ENCODE measurements around the gene OPCML. TPM values are rescaled to one million over a fixed set of nuclear protein-coding genes. Genes with fewer than 3 reads are reported as not detected.

OPCML gene
- total RNA-seq, 2 donors from 2014 or later: not detected

- Histone ChIP-seq H3K9me3 (no peaks in the 10 kb centered on the region), H3K27ac (no peak overlapping the region), H3K27me3 (replicated peaks; ENCODE audit: insufficient read depth) (no peaks in the 10 kb centered on the region), H3K4me1 (ENCODE audit: control insufficient read depth in 1 of 2, low read depth in 2 of 2) (no peaks in the 10 kb centered on the region), H3K4me3 (no peak overlapping the region), H3K36me3 (no peaks in the 10 kb centered on the region)
- TF ChIP-seq CTCF (IDR thresholded peaks at IDR 0.05): no peak
- DNase-seq (ENCODE audit: low spot score) (no peak), ATAC-seq (ENCODE audit: insufficient number of reproducible peaks, low FRiP score, low read depth) (no peak)
Observed at GRCh38 chr11:132496341-132496740, 1036.0 kb downstream of the OPCML start.

- Histone ChIP-seq H3K36me3 (no peaks in the 10 kb centered on the region), H3K4me1 (ENCODE audit: control insufficient read depth in 1 of 2, low read depth in 2 of 2) (no peaks in the 10 kb centered on the region), H3K27me3 (replicated peaks; ENCODE audit: insufficient read depth) (no peaks in the 10 kb centered on the region), H3K4me3 (no peak overlapping the region), H3K27ac (no peak overlapping the region), H3K9me3 (no peaks in the 10 kb centered on the region)
- TF ChIP-seq CTCF (IDR thresholded peaks at IDR 0.05): no peak
- no peak for ATAC-seq (ENCODE audit: insufficient number of reproducible peaks, low FRiP score, low read depth)
- no peak for DNase-seq (ENCODE audit: low spot score)
Observed at GRCh38 chr11:132493801-132494200, 1038.5 kb downstream of the OPCML start.

DNA sequence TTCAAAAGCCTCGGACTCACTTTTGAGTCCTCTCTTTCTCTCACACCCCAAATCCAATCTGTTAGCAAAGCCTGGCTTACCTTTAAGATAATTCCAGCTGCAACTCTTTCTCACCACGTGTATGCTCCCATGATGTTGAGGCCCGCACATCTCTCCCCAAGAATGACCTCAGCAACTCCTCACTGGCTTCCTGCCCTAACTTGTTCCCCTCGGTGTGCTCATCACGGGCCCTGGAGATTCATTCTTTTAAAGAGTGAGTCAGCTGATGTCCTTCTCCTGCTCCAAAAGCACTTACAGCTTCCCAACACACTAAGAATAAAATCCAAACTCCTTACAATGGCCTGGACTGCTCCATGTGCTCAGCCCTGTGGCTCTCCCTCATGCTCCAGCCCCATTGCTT, 1041.3 kb downstream of the OPCML start:
- Histone ChIP-seq H3K4me3 (no peak overlapping the region), H3K27ac (no peak overlapping the region), H3K9me3 (no peaks in the 10 kb centered on the region), H3K4me1 (ENCODE audit: control insufficient read depth in 1 of 2, low read depth in 2 of 2) (no peaks in the 10 kb centered on the region), H3K27me3 (replicated peaks; ENCODE audit: insufficient read depth) (no peaks in the 10 kb centered on the region), H3K36me3 (no peaks in the 10 kb centered on the region)
- ATAC-seq (ENCODE audit: insufficient number of reproducible peaks, low FRiP score, low read depth) (no peak), DNase-seq (ENCODE audit: low spot score) (no peak)
- no peak for TF ChIP-seq CTCF (IDR thresholded peaks at IDR 0.05)

- no peaks in the 10 kb centered on the region for H3K27me3 ChIP-seq (replicated peaks; ENCODE audit: insufficient read depth)
- no peak for TF ChIP-seq CTCF (IDR thresholded peaks at IDR 0.05)
- no peak overlapping the region for H3K27ac ChIP-seq
- no peaks in the 10 kb centered on the region for H3K9me3 ChIP-seq
- DNase-seq (ENCODE audit: low spot score): no peak
- no peaks in the 10 kb centered on the region for H3K36me3 ChIP-seq
- ATAC-seq (ENCODE audit: insufficient number of reproducible peaks, low FRiP score, low read depth): no peak
- H3K4me1 ChIP-seq (ENCODE audit: control insufficient read depth in 1 of 2, low read depth in 2 of 2): no peaks in the 10 kb centered on the region
- H3K4me3 ChIP-seq: no peak overlapping the region
Observed at GRCh38 chr11:132486060-132486459, 1046.2 kb downstream of the OPCML start.

DNA sequence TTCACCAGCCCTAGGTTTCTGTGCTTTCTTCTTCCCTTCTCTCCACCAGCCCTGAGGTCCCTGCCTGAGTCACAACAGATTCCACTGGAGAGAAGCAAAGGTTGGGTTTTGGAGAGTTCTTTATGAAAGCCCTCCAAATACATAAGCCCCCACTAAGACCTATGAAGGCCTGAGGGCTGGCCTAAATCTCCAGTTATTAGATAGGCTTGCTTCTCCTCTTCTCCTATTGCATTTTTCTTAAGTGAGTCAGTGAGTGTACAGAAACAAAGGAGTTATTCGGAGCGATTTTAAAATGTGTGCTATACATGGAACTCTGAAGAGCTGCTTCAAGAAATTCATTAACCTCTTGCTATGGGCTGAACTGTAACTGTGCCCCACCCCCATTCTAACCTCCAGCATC, 1057.3 kb downstream of the OPCML start:
- H3K4me1 ChIP-seq (ENCODE audit: control insufficient read depth in 1 of 2, low read depth in 2 of 2): no peaks in the 10 kb centered on the region
- no peaks in the 10 kb centered on the region for H3K36me3 ChIP-seq
- no peak overlapping the region for H3K27ac ChIP-seq
- DNase-seq (ENCODE audit: low spot score): no peak
- no peak for TF ChIP-seq CTCF (IDR thresholded peaks at IDR 0.05)
- no peaks in the 10 kb centered on the region for H3K27me3 ChIP-seq (replicated peaks; ENCODE audit: insufficient read depth)
- ATAC-seq (ENCODE audit: insufficient number of reproducible peaks, low FRiP score, low read depth): no peak
- H3K4me3 ChIP-seq: no peak overlapping the region
- no peaks in the 10 kb centered on the region for H3K9me3 ChIP-seq

Measured in thoracic aorta (tissue), 2 donors.